PC-3 (cell line): ENCODE measurements around the gene UTF1. TPM values are rescaled to one million over a fixed set of nuclear protein-coding genes. Genes with fewer than 3 reads are reported as not detected.

Experiments used
- ATAC-seq: fragments of 200-7000 bp; cut with Tn5 transposase; 2 replicates; pipeline ENCODE4 v1.9.1; 2020; ENCODE audit warnings: mild to moderate bottlenecking, moderate library complexity
- BruUV-seq: library from RNA; stranded (reverse); fragments of 400-500 nt; replicated peaks from 2 replicates; lab custom pipeline; 2021; lab: Mats Ljungman, UMichigan
- CTCF ChIA-PET: fragments of 300-600 bp; sonication (Branson Sonifier 250); formaldehyde crosslinking; loops from one replicate; lab custom pipeline; 2022; ENCODE audit warnings: antibody characterized with exemption; lab: Charles Lee
- POLR2A ChIA-PET: fragments of 300-600 bp; sonication (Branson Sonifier 250); formaldehyde crosslinking; loops from one replicate; lab custom pipeline; 2022; ENCODE audit warnings: antibody characterized with exemption; ENCODE audit not compliant: unreplicated experiment; lab: Charles Lee
- DNase-seq: peaks from one replicate; pipeline ENCODE4 v3.0.0-alpha.2; 2015
- H2AFZ ChIP-seq: fragments of 300-600 bp; sonication (generic); 2 replicates; pipeline ENCODE4 v1.6.0; 2016; ENCODE audit warnings: antibody characterized with exemption, low read length
- H3F3A ChIP-seq: fragments of 300-600 bp; sonication (generic); one replicate; pipeline ENCODE4 v1.6.0; 2017; ENCODE audit warnings: antibody characterized with exemption, low read length, control low read depth, mild to moderate bottlenecking; ENCODE audit not compliant: unreplicated experiment
- H3K27ac ChIP-seq: fragments of 300-600 bp; sonication (generic); 2 replicates; pipeline ENCODE4 v1.5.1; 2016; ENCODE audit warnings: mild to moderate bottlenecking, low read length
- H3K27me3 ChIP-seq: fragments of 300-600 bp; sonication (generic); 2 replicates; pipeline ENCODE4 v1.6.1; 2016; ENCODE audit warnings: low read length, mixed read lengths
- H3K36me3 ChIP-seq: fragments of 300-600 bp; sonication (generic); 2 replicates; pipeline ENCODE4 v1.6.1; 2016; ENCODE audit warnings: low read depth, mixed run types, low read length, mixed read lengths
- H3K4me1 ChIP-seq: fragments of 300-600 bp; sonication (generic); 2 replicates; pipeline ENCODE4 v1.5.1; 2016; ENCODE audit warnings: low read length; ENCODE audit not compliant: insufficient read depth
- H3K4me2 ChIP-seq: fragments of 300-600 bp; sonication (generic); 2 replicates; pipeline ENCODE4 v1.6.0; 2016; ENCODE audit warnings: low read length
- H3K4me3 ChIP-seq: fragments of 300-600 bp; sonication (generic); 2 replicates; pipeline ENCODE4 v1.5.1; 2016; ENCODE audit warnings: mild to moderate bottlenecking, low read length, mixed read lengths
- H3K79me2 ChIP-seq: fragments of 300-600 bp; sonication (generic); 2 replicates; pipeline ENCODE4 v1.6.1; 2017; ENCODE audit warnings: low read length, mixed read lengths
- H3K9ac ChIP-seq: fragments of 300-600 bp; sonication (generic); 2 replicates; pipeline ENCODE4 v1.6.0; 2016; ENCODE audit warnings: mild to moderate bottlenecking, low read length
- H3K9me2 ChIP-seq: fragments of 300-600 bp; sonication (generic); replicated peaks from 2 replicates; pipeline ENCODE4 v1.6.1; 2016; ENCODE audit warnings: mixed run types, low read length, mixed read lengths
- H3K9me3 ChIP-seq: fragments of 300-600 bp; sonication (generic); 2 replicates; pipeline ENCODE4 v1.6.1; 2016; ENCODE audit warnings: low read length, mixed read lengths
- H4K20me1 ChIP-seq: fragments of 300-600 bp; sonication (generic); 2 replicates; pipeline ENCODE4 v1.6.1; 2016; ENCODE audit warnings: low read length, mixed read lengths
- CTCF ChIP-seq: fragments of 300-600 bp; sonication (generic); conservative IDR thresholded peaks from 2 replicates; pipeline ENCODE4 v1.5.1; 2017; ENCODE audit warnings: antibody characterized with exemption, low read depth, mild to moderate bottlenecking, low read length
- EZH2 ChIP-seq: fragments of 300-600 bp; sonication (generic); IDR thresholded peaks from one replicate; pipeline ENCODE4 v1.6.1; 2017; ENCODE audit warnings: antibody characterized with exemption, mild to moderate bottlenecking, low read length; ENCODE audit not compliant: unreplicated experiment
- EZH2phosphoT487 ChIP-seq: fragments of 300-600 bp; sonication (generic); IDR thresholded peaks from 2 replicates; pipeline ENCODE4 v1.6.1; 2018; ENCODE audit warnings: mild to moderate bottlenecking, antibody characterized with exemption, low read length, borderline replicate concordance
- intact Hi-C: fragments of 100-400 bp; cut with micrococcal nuclease; formaldehyde crosslinking; loops from 2 replicates; pipeline ENCODE4 v1.9.0; 2023
- total RNA-seq: library from RNA; depleted of rRNA; stranded (reverse); fragments of >200 nt; gene quantifications from 2 replicates; pipeline ENCODE4 v1.2.3, GENCODE V29; 2014

Gene UTF1
- total RNA-seq, 1 experiment from 2014 or later = not detected

- Histone ChIP-seq H3K36me3 (no peaks in the 10 kb centered on the region), H3K4me2 (no peak overlapping the region), H3K4me3 (no peak overlapping the region), H3F3A (no peaks in the 10 kb centered on the region), H3K9ac (no peak overlapping the region), H4K20me1 (no peaks in the 10 kb centered on the region), H3K27ac (no peak overlapping the region), H3K79me2 (no peaks in the 10 kb centered on the region), H3K4me1 (no peaks in the 10 kb centered on the region), H3K27me3 (peaks cover 28% of the 10 kb centered on the region), H2AFZ (no peak overlapping the region), H3K9me2 (no peaks in the 10 kb centered on the region), H3K9me3 (no peaks in the 10 kb centered on the region)
- TF ChIP-seq CTCF (no peak), EZH2phosphoT487 (no peak), EZH2 (no peak)
- DNase-seq (no peak), ATAC-seq (no peak)
- BruUV-seq = no TSS peak
- intact Hi-C loops = no loop called here
- ChIA-PET POLR2A (no interaction called here), CTCF (no interaction called here)
Measured at GRCh38 chr10:133199992-133200611, 29.9 kb upstream of the UTF1 start.

- no TSS peak for BruUV-seq
- no peaks in the 10 kb centered on the region for H3F3A ChIP-seq
- peaks cover 28% of the 10 kb centered on the region for H3K27me3 ChIP-seq
- H3K27ac ChIP-seq = no peak overlapping the region
- TF ChIP-seq EZH2phosphoT487 (no peak), EZH2 (no peak), CTCF (no peak)
- H3K9me3 ChIP-seq = no peaks in the 10 kb centered on the region
- no peaks in the 10 kb centered on the region for H4K20me1 ChIP-seq
- H3K9me2 ChIP-seq = no peaks in the 10 kb centered on the region
- no peak overlapping the region for H3K4me3 ChIP-seq
- DNase-seq (no peak), ATAC-seq (no peak)
- H3K79me2 ChIP-seq = no peaks in the 10 kb centered on the region
- ChIA-PET CTCF (no interaction called here), POLR2A (no interaction called here)
- no peaks in the 10 kb centered on the region for H3K4me1 ChIP-seq
- intact Hi-C loops = no loop called here
- H3K9ac ChIP-seq = no peak overlapping the region
- no peak overlapping the region for H3K4me2 ChIP-seq
- no peak overlapping the region for H2AFZ ChIP-seq
- H3K36me3 ChIP-seq = no peaks in the 10 kb centered on the region
Measured at GRCh38 chr10:133200621-133201031, 29.4 kb upstream of the UTF1 start.

- TF ChIP-seq EZH2phosphoT487 = no peak
- no peak for TF ChIP-seq CTCF
- no peak for TF ChIP-seq EZH2
- intact Hi-C loops = no loop called here
- H3K4me3 ChIP-seq = no peak overlapping the region
- H3K36me3 ChIP-seq = no peaks in the 10 kb centered on the region
- ChIA-PET POLR2A (no interaction called here), CTCF (no interaction called here)
- ATAC-seq = no peak
- no peak for DNase-seq
- H3K9ac ChIP-seq = no peak overlapping the region
- H2AFZ ChIP-seq = no peak overlapping the region
- H3K79me2 ChIP-seq = no peaks in the 10 kb centered on the region
- H3K4me2 ChIP-seq = no peak overlapping the region
- no peaks in the 10 kb centered on the region for H3K9me3 ChIP-seq
- no peaks in the 10 kb centered on the region for H3K9me2 ChIP-seq
- no peaks in the 10 kb centered on the region for H3K4me1 ChIP-seq
- no peak overlapping the region for H3K27ac ChIP-seq
- no TSS peak for BruUV-seq
- no peaks in the 10 kb centered on the region for H4K20me1 ChIP-seq
- H3F3A ChIP-seq = no peaks in the 10 kb centered on the region
- H3K27me3 ChIP-seq = peaks cover 28% of the 10 kb centered on the region
Measured at GRCh38 chr10:133201151-133201947, 28.7 kb upstream of the UTF1 start.
